GM12892 (cell line): ENCODE data around the gene GSK3A.

Experiments used
- POLR2A ChIP-seq: IDR thresholded peaks from 2 replicates; pipeline ENCODE4 v1.6.1; 2011; ENCODE audit warnings: low read depth, low read length, control low read depth
- POLR2AphosphoS5 ChIP-seq: IDR thresholded peaks from 2 replicates; pipeline ENCODE4 v1.6.1; 2011; ENCODE audit warnings: low read depth, low read length, control low read depth
- TAF1 ChIP-seq: IDR thresholded peaks from 2 replicates; pipeline ENCODE4 v1.6.1; 2011; ENCODE audit warnings: low read depth, mild to moderate bottlenecking, control low read depth, low read length, borderline replicate concordance

GRCh38 chr19:42255766-42256745, 13.7 kb upstream of the GSK3A start:
- TF ChIP-seq POLR2A (no peak), TAF1 (no peak), POLR2AphosphoS5 (no peak)
